Stimulated activated CD8-positive, alpha-beta memory T cell treated with anti-CD3 and anti-CD28 coated beads, Interleukin-4, amount 100 ng/mL, for 24 hours (primary cell): ENCODE results near the gene FGFR3.

Source experiments
- DNase-seq: peaks from one replicate; pipeline ENCODE4 v3.0.0-alpha.2; 2020; ENCODE audit warnings: low read depth

FGFR3 gene

DNA sequence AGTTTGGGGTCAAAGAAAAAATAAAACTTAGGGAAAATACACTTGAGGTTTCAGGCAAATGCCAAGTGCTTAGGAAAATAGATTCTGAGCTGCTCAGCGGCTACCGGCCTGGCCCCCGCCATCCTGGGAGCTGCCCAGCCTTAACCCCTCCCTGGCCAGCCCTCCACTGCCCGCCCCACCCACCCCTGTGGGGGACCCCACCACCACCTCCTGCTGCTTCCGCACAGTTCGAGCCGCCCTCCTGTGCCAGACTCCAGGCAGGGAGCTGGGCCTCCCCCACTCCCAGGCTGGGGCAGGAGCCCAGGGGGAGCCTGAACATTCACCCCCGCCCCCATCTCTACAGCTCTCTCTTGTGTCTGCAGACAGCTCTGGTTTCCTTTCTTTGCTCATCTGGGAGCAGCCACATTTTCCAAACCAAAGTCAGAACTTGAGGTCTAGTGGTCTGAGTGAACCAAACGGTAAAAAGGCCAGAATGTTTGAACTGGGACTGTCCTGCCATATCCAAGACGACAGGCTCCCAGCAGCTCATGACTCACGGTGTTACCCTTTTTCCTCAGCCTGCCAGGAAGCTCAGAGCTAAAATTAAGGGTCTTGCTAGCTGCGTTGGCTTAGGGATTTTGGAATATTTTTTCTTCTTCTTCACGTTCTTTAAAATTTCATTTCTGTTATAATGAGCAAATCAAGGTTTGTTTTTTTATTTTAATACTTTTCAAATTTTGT is 4.7 kb upstream of the FGFR3 start:
- DNase-seq, result no peak

DNA sequence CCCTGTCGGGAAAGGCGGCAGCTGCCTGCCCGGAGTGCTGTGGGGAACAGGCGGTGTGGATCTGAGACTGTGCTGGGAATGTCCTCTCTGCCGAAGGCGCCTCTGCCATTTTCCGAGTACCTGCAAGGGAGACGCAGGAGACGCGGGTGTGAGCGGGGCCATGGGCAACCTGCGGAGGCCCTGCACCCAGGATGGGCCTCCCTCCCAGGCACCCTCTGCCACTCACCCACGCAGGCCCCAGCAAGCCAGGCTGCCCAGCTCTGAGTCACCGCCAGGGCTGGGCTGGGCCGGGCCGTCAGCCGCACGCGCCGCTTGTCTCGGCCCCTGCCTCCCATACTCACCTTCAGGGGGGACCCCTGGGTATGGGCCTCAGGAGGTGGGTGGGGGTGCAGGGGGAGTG is 3.5 kb upstream of the FGFR3 start:
- no peak for DNase-seq

DNA sequence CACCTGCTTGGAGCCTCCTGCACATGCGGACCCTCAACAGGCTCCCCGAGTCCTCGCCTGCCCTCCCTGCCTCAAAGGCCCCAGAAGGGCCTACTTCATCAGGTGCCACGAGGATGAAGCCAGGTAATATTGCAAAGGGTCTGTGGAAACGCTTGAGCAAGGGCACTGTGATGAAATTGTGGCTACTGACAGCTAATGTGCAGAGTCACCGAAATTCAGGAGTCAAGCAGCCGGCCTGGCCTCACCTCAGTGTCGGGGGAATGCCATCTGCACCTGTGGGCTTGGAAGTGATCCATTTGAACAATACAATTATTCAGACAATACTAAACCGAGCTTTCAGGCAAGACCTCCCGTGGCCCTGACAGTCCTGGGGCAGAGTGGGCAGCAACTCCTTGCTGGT is 3.1 kb upstream of the FGFR3 start:
- no peak for DNase-seq

- no peak for DNase-seq
These were observed 798 bp upstream of the FGFR3 start for GRCh38 chr4:1792158-1792831.

- peak; percentile 19 for DNase-seq
These were observed 375 bp downstream of the FGFR3 start for GRCh38 chr4:1793496-1793840.

DNA sequence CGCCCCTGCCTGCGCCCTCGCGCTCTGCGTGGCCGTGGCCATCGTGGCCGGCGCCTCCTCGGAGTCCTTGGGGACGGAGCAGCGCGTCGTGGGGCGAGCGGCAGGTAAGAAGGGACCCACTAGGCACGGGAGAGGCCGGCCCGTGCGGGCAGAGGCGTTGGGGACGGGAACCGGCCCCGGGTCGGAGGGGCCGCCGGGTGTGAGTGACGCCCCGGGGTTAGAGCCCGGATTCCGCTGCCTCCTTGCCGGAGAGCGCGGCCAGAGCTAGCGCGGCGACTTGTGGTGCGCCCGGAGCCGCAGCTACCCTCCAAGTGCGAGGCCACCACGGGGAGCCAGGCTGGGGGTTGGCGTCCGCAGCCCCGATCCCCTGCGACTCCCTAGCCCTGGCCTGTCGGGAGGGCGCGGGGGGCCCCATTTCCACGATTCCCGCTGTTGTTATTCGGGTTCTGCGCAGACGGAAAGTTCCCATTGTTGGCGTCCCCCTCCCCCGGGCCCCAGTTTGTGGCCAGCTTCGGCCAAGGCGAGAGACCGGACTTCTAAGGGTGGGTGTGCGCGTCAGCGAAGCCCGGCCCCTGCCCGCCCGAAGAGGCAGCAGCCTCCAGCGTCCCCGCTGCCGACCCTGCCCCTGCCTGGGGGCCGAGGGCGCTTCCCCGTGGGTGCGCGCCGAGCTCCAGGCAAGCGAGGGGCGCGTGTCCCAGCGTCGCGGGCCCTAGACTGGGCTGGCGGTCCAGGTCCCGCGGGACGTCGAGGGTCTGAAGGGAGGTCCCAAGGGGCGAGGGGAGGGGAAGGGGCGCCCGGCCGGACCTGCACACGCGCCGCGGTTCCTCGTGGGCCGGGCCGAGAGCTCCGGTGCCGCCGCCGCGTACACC is 1.1 kb downstream of the FGFR3 start:
- no peak for DNase-seq

DNA sequence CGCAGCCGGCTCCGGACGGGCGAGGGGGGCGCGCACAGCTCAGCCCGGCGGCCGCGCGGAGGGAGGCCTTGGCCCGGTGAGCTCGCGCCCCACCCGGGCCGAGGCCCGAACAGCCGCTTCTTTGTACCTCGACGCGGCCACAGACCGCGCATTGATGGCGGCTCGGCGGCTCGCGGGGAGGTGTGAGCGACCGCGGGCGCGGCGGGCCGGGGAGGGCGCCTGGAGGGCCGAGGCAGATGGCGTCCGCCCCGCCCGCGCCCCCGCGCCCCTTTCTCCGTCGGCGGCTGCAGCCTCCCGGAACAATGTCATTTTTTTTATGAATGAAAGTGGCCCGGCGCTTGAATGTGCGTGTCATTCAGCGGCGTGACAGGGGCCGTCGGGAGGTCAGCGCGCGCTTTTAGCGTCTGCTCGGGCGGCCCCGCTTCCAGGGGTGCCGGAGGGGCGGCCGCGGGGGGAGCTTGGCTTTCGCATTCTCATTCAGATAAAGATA is 1.8 kb downstream of the FGFR3 start:
- no peak for DNase-seq

GRCh38 chr4:1795299-1796195 is 2.5 kb downstream of the FGFR3 start:
- no peak for DNase-seq

DNA sequence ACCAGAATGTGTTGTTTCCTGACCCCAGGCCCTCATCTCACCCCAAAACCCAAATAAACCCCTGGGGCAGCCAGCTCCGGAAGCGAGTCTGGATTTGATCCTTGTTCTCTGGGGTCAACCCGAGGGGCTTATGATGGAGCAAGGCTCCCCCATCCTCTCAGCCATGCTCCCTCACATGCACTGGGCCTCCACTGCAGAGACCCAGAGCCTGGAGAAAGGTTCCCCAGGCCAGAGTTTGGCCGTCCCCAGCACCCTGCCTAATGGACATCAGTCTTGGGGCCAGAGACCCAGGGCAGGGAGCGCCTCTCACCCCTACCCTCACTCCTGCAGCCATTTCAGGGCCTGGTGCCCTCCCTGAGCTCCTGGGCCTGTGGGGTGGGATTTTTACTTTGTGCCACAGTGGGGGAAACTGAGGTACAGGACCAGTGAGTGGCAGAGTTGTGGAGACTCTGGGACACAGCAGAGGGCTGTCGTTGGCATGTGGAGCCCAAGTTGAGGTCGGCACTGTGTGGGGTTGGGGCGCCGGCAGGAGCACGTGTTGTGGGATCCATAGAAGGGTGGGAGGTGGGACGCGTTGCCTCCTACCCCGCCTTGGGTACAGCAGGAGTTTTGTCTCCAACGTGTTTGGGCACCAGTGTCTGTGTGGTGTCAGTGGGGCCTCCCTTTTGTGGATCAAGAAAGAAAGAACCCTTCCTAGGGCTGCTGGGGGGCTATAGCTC is 3.6 kb downstream of the FGFR3 start:
- DNase-seq, result no peak

DNA sequence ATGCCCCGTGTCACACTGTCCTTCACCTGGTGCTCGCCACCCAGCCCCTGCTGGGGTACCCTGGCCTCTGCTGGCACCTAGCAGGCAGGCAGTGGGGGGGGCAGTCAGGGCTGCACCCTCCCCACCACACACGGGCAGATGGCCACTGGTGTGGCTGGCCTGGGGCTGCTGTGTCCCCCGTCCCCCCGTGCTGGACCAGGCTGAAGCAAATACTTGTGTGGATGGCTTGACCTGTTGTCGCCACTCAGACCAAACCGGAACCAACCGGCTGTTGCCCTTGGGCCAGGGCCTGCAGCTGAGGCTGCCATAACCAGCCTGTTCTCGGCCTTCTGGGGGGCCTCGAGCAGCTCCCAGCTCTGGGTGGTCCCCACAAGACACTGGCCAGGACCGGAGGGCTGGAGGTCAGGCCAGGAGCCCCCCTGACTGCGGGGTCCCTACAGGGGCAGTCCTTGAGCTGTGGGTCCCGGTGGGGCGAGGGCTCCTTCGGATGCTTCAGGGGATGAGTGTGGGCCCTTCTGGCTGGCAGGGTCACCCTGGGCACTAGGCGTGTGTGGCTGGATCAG is 4.3 kb downstream of the FGFR3 start:
- no peak for DNase-seq

DNA sequence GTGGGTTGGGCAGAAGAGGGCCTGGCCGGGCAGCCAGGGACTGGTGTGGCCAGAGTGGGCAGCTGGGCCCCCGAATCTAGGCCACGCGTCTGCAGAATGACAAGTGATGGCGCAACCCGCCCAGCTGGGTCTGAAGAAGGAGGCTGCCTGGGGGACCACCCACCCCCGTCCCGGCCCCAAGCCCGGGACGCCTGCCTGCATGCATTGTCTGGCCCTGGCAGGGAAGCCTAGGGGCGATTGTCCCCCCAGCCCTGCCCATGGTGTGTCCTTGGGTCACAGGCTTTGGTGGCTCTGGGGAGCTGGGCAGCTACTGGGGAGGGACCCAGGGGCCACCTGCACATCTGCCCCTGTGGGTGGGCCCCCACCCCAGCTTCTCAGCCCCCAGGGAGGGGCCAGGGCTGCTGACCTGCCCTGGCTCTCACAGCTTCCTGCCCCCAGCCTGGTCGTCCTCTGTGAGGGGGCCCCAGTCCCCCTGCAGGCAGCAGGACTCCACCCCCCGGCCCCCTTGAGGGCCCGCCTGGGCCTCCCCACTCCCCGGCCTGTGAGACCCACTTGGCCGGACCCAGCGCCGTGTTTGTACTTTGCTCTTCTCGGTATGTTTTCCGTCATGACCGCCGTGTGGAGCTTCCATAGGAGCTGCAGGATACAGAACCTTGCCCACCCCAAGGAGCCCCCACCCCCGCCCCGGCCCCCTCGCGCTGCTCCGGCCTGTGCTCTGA is 4.9 kb downstream of the FGFR3 start:
- no peak for DNase-seq

DNA sequence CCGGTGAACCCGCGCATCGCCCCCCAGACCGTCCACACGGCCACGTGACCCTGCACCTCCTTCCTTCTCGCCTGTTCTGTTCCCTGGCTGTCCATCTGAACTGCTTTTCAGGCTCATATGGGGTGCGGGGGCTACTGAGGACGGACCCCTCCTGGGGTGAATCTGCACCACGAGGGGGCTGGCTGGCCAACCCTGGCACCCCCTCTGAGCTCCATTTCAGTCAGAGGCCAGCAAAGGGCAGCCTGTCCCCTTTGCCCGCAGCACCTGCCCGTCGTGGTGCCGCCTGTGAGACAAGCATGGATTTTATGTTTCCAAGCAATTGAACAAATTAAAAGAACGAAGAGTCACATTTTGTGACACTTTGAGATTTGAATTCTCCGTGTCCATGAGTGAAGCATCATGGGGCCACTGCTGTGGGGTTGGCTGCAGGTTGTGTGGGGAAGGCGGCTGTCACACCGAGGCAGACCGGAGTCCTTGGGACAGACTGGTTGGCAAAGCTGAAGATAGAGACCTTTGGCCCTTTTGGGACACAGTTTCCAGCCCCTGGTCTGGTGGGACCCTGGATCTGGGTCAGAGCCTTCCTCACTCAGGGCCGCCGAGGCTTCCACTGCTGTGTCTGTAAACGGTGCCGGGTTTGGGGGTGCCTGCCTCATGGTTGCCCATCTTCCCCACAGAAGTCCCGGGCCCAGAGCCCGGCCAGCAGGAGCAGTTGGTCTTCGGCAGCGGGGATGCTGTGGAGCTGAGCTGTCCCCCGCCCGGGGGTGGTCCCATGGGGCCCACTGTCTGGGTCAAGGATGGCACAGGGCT is 5.7 kb downstream of the FGFR3 start:
- DNase-seq, result no peak

DNA sequence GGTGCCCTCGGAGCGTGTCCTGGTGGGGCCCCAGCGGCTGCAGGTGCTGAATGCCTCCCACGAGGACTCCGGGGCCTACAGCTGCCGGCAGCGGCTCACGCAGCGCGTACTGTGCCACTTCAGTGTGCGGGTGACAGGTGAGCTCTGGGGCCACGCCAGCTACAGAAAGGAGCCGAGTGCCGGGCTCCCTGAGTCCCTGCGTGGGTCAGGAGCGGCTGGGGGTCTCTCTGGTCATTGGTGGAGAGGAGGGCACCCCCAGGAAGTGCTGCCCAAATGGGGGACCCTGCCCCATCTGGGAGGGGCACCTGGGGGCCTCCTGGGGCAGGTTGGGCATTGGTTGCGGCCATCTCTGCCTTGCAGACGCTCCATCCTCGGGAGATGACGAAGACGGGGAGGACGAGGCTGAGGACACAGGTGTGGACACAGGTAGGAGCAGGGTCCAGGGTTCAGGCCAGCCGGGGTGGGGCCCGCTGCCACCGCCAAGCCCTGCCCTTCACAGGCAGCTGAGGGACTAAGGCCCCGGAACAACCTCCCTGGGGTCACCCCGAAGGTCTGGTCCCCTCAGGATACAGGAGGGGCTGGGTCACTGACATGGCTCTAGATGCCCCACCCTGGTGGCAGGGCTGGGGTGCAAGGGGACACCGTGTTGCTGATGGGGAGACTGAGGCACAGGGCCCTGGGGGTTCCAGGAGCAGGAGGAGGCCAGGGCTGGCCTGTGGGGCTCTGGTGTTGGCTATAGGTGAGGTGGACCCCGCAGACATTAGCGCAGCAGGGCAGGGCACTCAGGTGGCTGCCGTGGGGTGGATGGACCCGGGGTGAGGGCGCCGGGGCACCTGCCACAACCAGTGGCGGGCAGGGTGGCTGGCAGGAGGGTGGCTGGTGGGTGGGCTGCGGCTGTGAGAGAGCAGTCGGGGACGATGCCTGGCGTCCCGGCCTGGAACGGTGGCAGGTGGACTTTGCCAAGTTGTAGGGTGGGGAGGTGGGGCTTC is 6.6 kb downstream of the FGFR3 start:
- DNase-seq, result no peak

GRCh38 chr4:1800805-1801204 is 7.7 kb downstream of the FGFR3 start:
- DNase-seq, result no peak

DNA sequence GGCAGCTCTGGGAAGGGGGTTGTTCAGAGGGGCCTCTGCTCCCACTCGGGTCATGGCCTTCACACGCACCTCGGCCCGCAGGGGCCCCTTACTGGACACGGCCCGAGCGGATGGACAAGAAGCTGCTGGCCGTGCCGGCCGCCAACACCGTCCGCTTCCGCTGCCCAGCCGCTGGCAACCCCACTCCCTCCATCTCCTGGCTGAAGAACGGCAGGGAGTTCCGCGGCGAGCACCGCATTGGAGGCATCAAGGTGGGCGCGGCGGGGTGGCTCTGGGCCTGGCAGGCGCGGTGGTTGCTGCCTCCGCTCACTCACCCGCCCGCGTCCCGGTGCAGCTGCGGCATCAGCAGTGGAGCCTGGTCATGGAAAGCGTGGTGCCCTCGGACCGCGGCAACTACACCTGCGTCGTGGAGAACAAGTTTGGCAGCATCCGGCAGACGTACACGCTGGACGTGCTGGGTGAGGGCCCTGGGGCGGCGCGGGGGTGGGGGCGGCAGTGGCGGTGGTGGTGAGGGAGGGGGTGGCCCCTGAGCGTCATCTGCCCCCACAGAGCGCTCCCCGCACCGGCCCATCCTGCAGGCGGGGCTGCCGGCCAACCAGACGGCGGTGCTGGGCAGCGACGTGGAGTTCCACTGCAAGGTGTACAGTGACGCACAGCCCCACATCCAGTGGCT is 8.3 kb downstream of the FGFR3 start:
- DNase-seq, result no peak

DNA sequence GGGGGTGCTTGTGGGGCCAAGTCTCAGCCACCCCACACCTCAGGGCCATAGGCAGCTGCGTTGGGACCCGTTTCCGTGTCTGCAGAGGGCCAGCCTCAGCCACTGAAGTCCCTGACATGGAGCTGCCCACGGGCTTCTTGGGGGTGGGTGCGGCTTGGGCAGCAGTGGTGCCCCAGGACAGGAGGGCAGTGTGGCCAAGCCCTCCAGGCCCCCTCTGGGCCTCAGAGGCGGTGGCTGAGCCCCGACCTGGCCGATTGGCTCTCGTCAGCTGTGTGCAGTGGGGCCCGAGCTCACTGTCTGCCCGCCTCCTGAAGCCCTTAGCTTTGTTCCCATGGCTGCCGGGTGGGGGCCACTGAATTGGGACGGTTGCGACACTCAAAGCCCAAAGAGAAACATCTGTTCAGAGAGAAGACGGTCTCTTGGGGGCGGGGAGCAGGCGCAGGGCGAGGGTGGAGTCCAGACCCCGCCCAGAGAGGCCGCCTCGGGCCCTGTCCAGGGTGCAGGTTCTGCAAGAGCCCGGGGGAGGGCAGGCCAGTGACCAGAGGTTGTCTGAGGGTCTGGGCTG is 9.1 kb downstream of the FGFR3 start:
- DNase-seq, result no peak
